K562 (cell line): ENCODE data around the gene PEPD. TPM values are rescaled to one million over a fixed set of nuclear protein-coding genes. Genes with fewer than 3 reads are reported as not detected.

ENCODE experiments used
- ATAC-seq: fragments of 200-7000 bp; cut with Tn5 transposase; 3 replicates; pipeline ENCODE4 v1.9.1; 2020; ENCODE audit warnings: moderate library complexity
- BruUV-seq: library from RNA; stranded (reverse); fragments of 400-500 nt; replicated peaks from 2 replicates; lab custom pipeline; 2021; lab: Mats Ljungman, UMichigan
- CTCF ChIA-PET: fragments of 300-600 bp; formaldehyde crosslinking; extraction: SDS; loops from one replicate; lab custom pipeline; 2021; ENCODE audit warnings: low intra/inter-chr PET ratio; lab: Yijun Ruan, JAX
- POLR2A ChIA-PET: fragments of 300-600, 350-650 bp; sonication (Branson Sonifier 250); formaldehyde crosslinking; extraction: SDS; loops from one replicate; lab custom pipeline; 2021; ENCODE audit warnings: antibody characterized with exemption, inconsistent platforms; lab: Yijun Ruan, JAX
- DNase-seq, 4 experiments: peaks; one replicate each; pipeline versions ENCODE4 v3.0.0 to v3.0.0-alpha.2; 2011 to 2018; ENCODE audit warnings: low spot score in 3 of 4, mixed read lengths in 3 of 4; ENCODE audit errors: extremely low read depth in 1 of 4
- FAIRE-seq: peaks from 2 replicates; lab custom pipeline; 2011; peaks lifted over from hg19 to GRCh38; lab: Jason Lieb, UNC
- H2AFZ ChIP-seq: 2 replicates; pipeline ENCODE4 v1.6.0; 2011; ENCODE audit warnings: low read depth, low read length, control low read depth, inconsistent platforms
- H3K27ac ChIP-seq: fragments of 200-600 bp; 3 replicates; pipeline ENCODE4 v1.8.0; 2011; ENCODE audit warnings: low read depth, mild to moderate bottlenecking, control low read depth, inconsistent platforms, low read length, moderate library complexity, mixed read lengths; ENCODE audit errors: extremely low read depth
- H3K27me3 ChIP-seq, 2 experiments: fragments of 300-600 bp in 1 of 2; 2 replicates in 1 of 2; 3 replicates in 1 of 2; pipeline versions ENCODE4 v1.6.0 to v1.8.0; 2011; ENCODE audit warnings: inconsistent platforms in 2 of 2, low read length in 2 of 2, mild to moderate bottlenecking in 1 of 2, mixed read lengths in 1 of 2, moderate library complexity in 1 of 2; ENCODE audit not compliant: control insufficient read depth in 2 of 2, insufficient read depth in 2 of 2
- H3K36me3 ChIP-seq: fragments of 300-600 bp; 3 replicates; pipeline ENCODE4 v1.8.0; 2011; ENCODE audit warnings: mild to moderate bottlenecking, low read length, inconsistent platforms; ENCODE audit not compliant: control insufficient read depth, insufficient read depth
- H3K4me1 ChIP-seq, 2 experiments: fragments of 200-600 bp in 1 of 2; replicated peaks in 1 of 2; 2 replicates in 1 of 2; 3 replicates in 1 of 2; pipeline versions ENCODE4 v1.5.1 to v1.8.0; 2011; ENCODE audit warnings: inconsistent platforms in 2 of 2, low read length in 2 of 2, mild to moderate bottlenecking in 1 of 2, mixed read lengths in 1 of 2, moderate library complexity in 1 of 2; ENCODE audit not compliant: control insufficient read depth in 2 of 2, insufficient read depth in 2 of 2
- H3K4me2 ChIP-seq: 2 replicates; pipeline ENCODE4 v1.6.1; 2011; ENCODE audit warnings: low read length, control low read depth, inconsistent platforms, mixed read lengths; ENCODE audit not compliant: insufficient read depth
- H3K4me3 ChIP-seq: fragments of 200-600 bp; sonication (generic), shearing (Covaris generic); 2 replicates; pipeline ENCODE4 v1.5.1; 2016; ENCODE audit warnings: control low read depth, inconsistent platforms
- H3K79me2 ChIP-seq: fragments of 200-600 bp; 3 replicates; pipeline ENCODE4 v1.8.0; 2011; ENCODE audit warnings: low read length, inconsistent platforms; ENCODE audit not compliant: control insufficient read depth, insufficient read depth
- H3K9ac ChIP-seq, 2 experiments: 2 replicates each; pipeline versions ENCODE4 v1.6.0 to v1.6.1; 2011; ENCODE audit warnings: low read depth in 2 of 2, low read length in 2 of 2, control low read depth in 1 of 2, inconsistent platforms in 1 of 2, mild to moderate bottlenecking in 1 of 2, mixed read lengths in 1 of 2; ENCODE audit not compliant: insufficient read depth in 1 of 2
- H3K9me1 ChIP-seq: one replicate; pipeline ENCODE4 v1.6.0; 2011; ENCODE audit warnings: inconsistent platforms, mild to moderate bottlenecking, low read length, moderate library complexity; ENCODE audit not compliant: control insufficient read depth, insufficient read depth
- H3K9me3 ChIP-seq: replicated peaks from 2 replicates; pipeline ENCODE4 v1.5.1; 2011; ENCODE audit warnings: low read depth, low read length, inconsistent platforms; ENCODE audit not compliant: control insufficient read depth, insufficient read depth
- H4K20me1 ChIP-seq: replicated peaks from 2 replicates; pipeline ENCODE4 v1.6.1; 2011; ENCODE audit warnings: low read length, inconsistent platforms, mixed read lengths; ENCODE audit not compliant: control insufficient read depth, insufficient read depth
- BRCA1 ChIP-seq, 2 experiments: fragments of 450-650 bp in 1 of 2; sonication (generic) in 1 of 2; formaldehyde crosslinking in 1 of 2; IDR thresholded peaks; 2 replicates each; pipeline versions ENCODE4 v1.5.0 to v1.6.1; 2017 to 2020; ENCODE audit warnings: mild to moderate bottlenecking in 1 of 2, missing genetic modification reagents in 1 of 2
- ZKSCAN3 ChIP-seq: fragments of 250-450 bp; sonication (Bioruptor Pico); IDR thresholded peaks from 2 replicates; pipeline ENCODE4 v1.4.0; 2020
- ZNF146 ChIP-seq: IDR thresholded peaks from one replicate; pipeline ENCODE4 v1.6.1; 2018; ENCODE audit warnings: missing compliant biosample characterization; ENCODE audit not compliant: unreplicated experiment
- ZNF263 ChIP-seq: sonication (generic); formaldehyde crosslinking; IDR thresholded peaks from 2 replicates; pipeline ENCODE4 v1.8.0; 2022; ENCODE audit warnings: mild to moderate bottlenecking, missing genetic modification reagents, borderline replicate concordance
- ZNF407 ChIP-seq: fragments of 450-650 bp; IDR thresholded peaks from 2 replicates; pipeline ENCODE4 v1.6.1; 2016; ENCODE audit warnings: low read depth
- ZNF655 ChIP-seq: fragments of 250-450 bp; sonication (Bioruptor Pico); IDR thresholded peaks from 2 replicates; pipeline ENCODE4 v1.5.0; 2021
- ZNF740 ChIP-seq, 3 experiments: fragments of 200-800 bp in 1 of 3; sonication (Bioruptor generic) in 1 of 3; sonication (generic) in 1 of 3; formaldehyde crosslinking in 1 of 3; IDR thresholded peaks; 2 replicates each; pipeline versions ENCODE4 v1.6.1 to v1.8.0; 2016 to 2022; ENCODE audit warnings: mild to moderate bottlenecking in 2 of 3, missing compliant biosample characterization in 2 of 3, missing genetic modification characterization in 2 of 3, missing genetic modification reagents in 1 of 3
- WGBS: fragments of 100-300 bp; shearing (Covaris generic); methylation state at CpG from one replicate; pipeline ENCODE4 v1.1.6; 2016; ENCODE audit warnings: low coverage, mixed read lengths; ENCODE audit not compliant: insufficient coverage; ENCODE audit errors: missing lambda C conversion rate; 5-methylcytosine and 5-hydroxymethylcytosine counted together
- in situ Hi-C: fragments of 300-500 bp; cut with MboI; formaldehyde crosslinking; loops from 4 replicates; pipeline ENCODE4 v1.15.0; 2018; ENCODE audit warnings: inconsistent platforms, mixed read lengths
- intact Hi-C: fragments of 100-400 bp; cut with micrococcal nuclease; formaldehyde crosslinking; loops from 2 replicates; pipeline ENCODE4 v1.14.2; 2022
- polyA plus RNA-seq, 8 experiments: library from polyadenylated mRNA; depleted of rRNA in 4 of 8; stranded (reverse) in 5 of 8; unstranded in 3 of 8; fragments of >200 nt; fragmentation: Nextera tagmentation in 2 of 8; fragmentation: Illumina TruSeq in 1 of 8; extraction: Ambion mirVana in 2 of 8; extraction: Trizol in 1 of 8; gene quantifications; 2 replicates each; pipeline versions ENCODE4 v1.2.1 to v1.2.3, GENCODE V29; 2011 to 2014; ENCODE audit warnings: inconsistent platforms in 1 of 8, missing spikeins in 1 of 8
- total RNA-seq, 7 experiments: library from RNA; depleted of rRNA in 6 of 7; stranded (reverse); fragments of >200 nt in 6 of 7; fragmentation: Illumina TruSeq in 2 of 7; extraction: Trizol in 2 of 7; gene quantifications; 2 replicates each; pipeline versions ENCODE4 v1.2.1 to v1.2.3, GENCODE V29; 2011 to 2021; ENCODE audit warnings: low replicate concordance in 1 of 7

Gene PEPD
- total and polyA plus RNA-seq, 9 of the 15 experiments (the other 6 are each of a cell fraction or from before 2014, with no cell fraction given) = 1.3 to 19.2 (median 16.0) TPM

GRCh38 chr19:33518541-33518940 lies 3.0 kb downstream of the PEPD start:
- TF ChIP-seq ZKSCAN3 (CRISPR knock-in tag) = no peak
- TF ChIP-seq BRCA1 (IDR thresholded peaks at IDR 0.05) = no peak
- TF ChIP-seq BRCA1 (CRISPR knock-in tag; IDR thresholded peaks at IDR 0.05) = no peak
- no peak for TF ChIP-seq ZNF740 (CRISPR knock-in tag; IDR thresholded peaks at IDR 0.05)
- TF ChIP-seq ZNF740 (tag; IDR thresholded peaks at IDR 0.05) = no peak
- TF ChIP-seq ZNF146 (CRISPR knock-in tag) = no peak
- no peak for TF ChIP-seq ZNF655
- TF ChIP-seq ZNF407 = no peak
- TF ChIP-seq ZNF263 (CRISPR knock-in tag) = no peak
- Histone ChIP-seq H3K79me2 (no peaks in the 10 kb centered on the region), H3K9me3 (no peaks in the 10 kb centered on the region), H4K20me1 (peaks cover 25% of the 10 kb centered on the region; the same call in 1 of the 2 replicates), H3K36me3 (no peaks in the 10 kb centered on the region), H3K4me2 (no peak overlapping the region), H2AFZ (no peak overlapping the region), H3K27ac (no peak overlapping the region), H3K4me3 (no peak overlapping the region), H3K4me1 (peaks cover 2 to 19% of the 10 kb centered on the region in 2 experiments; a peak in 2 of 5 replicates), H3K9ac (no peak overlapping the region), H3K9me1 (no peaks in the 10 kb centered on the region), H3K27me3 (peaks cover 3 to 9% of the 10 kb centered on the region in 2 experiments; a peak in 3 of 5 replicates)
- 0% methylated on average over 5 of the region's 5 CpGs for WGBS
- ChIA-PET CTCF (no interaction called here), POLR2A (no interaction called here)
- DNase-seq (no peak), ATAC-seq (no peak), FAIRE-seq (no peak)
- in situ Hi-C loops (no loop called here), intact Hi-C loops (no loop called here)
- BruUV-seq = no TSS peak
